Stimulated activated effector memory CD8-positive, alpha-beta T cell treated with anti-CD3 and anti-CD28 coated beads, Interleukin-12 subunit alpha, Interleukin-12 subunit beta, amount 100 ng/mL, for 72 hours (primary cell): ENCODE results near the gene INPP5A.
"Not testable (repeated sequence)": the region's sequence is repeated elsewhere in the genome, so short reads cannot be mapped to it uniquely, and the experiment has no call there.

Source experiments
- ATAC-seq: fragments of 150-1000 bp; cut with Tn5 transposase; 2 replicates; pipeline ENCODE4 v1.10.0; 2021
- DNase-seq, 2 donors: peaks; one replicate each; pipeline ENCODE4 v3.0.0; 2021 to 2022; ENCODE audit warnings: low spot score in 2 of 2
- H3K27ac Mint-ChIP-seq: one replicate; pipeline ENCODE4 v1.8.0; 2022; ENCODE audit warnings: mild to moderate bottlenecking, mixed read lengths
- H3K36me3 Mint-ChIP-seq: one replicate; pipeline ENCODE4 v1.8.0; 2022; ENCODE audit warnings: mild to moderate bottlenecking, mixed read lengths
- H3K4me1 Mint-ChIP-seq: one replicate; pipeline ENCODE4 v1.8.0; 2022; ENCODE audit warnings: mixed read lengths
- H3K4me3 Mint-ChIP-seq: one replicate; pipeline ENCODE4 v1.8.0; 2022; ENCODE audit warnings: mild to moderate bottlenecking, mixed read lengths
- H3K9me3 Mint-ChIP-seq: one replicate; pipeline ENCODE4 v1.8.0; 2022; ENCODE audit warnings: mixed read lengths

The INPP5A gene, protein sequence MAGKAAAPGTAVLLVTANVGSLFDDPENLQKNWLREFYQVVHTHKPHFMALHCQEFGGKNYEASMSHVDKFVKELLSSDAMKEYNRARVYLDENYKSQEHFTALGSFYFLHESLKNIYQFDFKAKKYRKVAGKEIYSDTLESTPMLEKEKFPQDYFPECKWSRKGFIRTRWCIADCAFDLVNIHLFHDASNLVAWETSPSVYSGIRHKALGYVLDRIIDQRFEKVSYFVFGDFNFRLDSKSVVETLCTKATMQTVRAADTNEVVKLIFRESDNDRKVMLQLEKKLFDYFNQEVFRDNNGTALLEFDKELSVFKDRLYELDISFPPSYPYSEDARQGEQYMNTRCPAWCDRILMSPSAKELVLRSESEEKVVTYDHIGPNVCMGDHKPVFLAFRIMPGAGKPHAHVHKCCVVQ

DNA sequence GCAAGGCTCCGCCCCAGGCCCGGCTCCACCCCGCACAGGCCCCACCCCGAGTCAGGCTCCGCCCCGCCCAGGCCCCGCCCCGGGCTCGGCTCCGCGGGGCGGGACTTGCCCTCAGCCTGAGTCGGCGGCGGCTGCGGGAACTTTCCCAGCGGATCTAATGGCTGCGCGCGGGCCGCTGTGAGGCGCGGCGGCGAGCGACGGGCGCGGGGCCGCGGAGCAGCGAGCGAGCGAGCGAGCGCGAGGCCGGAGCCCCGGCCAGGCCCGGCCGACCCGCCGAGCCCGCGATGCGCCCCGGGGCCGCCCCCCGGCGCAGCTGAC, at the start of gene INPP5A:
Gene INPP5A (plus strand): TSS at position 104 of the 318 bp plus-strand sequence. CDS start 310 bp downstream, outside the sequence.
- ATAC-seq = peak; percentile 84
- H3K4me1 Mint-ChIP-seq = peaks cover 47% of the 10 kb centered on the region
- H3K36me3 Mint-ChIP-seq = peaks cover 13% of the 10 kb centered on the region
- peak within 1 kb of the TSS; percentile 91 for H3K4me3 Mint-ChIP-seq
- no peak for DNase-seq
- peak within 1 kb of the TSS; percentile 88 for H3K27ac Mint-ChIP-seq
- H3K9me3 Mint-ChIP-seq = no peaks in the 10 kb centered on the region

DNA sequence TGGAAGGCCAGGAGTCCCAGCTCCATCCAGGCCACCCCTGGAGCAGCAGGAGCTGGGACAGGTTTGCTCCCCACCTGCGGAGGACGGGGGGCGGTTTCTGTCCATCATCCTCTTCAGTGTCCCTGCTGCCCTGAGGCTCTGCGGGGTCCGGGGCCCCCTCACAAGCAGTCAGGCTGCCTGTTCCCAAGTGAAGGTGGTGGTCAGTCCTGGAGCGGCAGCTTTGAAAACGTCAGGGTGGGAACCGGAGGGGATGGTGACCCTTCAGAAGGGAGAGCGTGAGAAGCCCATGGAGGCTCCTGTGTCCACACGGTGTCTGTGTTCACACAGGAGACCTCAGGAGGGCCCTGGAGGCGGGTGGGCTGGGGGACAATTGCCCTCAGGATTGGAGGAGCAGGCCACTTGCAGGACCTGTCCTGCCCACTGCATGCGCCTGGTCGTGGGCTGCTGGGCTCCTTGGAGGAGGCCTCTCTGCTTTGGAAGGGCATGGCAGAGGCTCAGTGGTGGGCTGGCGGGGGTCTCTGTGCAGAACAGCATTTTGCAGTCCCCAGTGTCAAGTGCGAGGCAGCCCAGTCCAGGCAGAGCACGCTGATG, 49.3 kb upstream of the INPP5A start:
- no peaks in the 10 kb centered on the region for H3K4me1 Mint-ChIP-seq
- ATAC-seq = no peak
- no peak overlapping the region for H3K27ac Mint-ChIP-seq
- no peak for DNase-seq
- no peaks in the 10 kb centered on the region for H3K9me3 Mint-ChIP-seq
- H3K36me3 Mint-ChIP-seq = no peaks in the 10 kb centered on the region
- no peak overlapping the region for H3K4me3 Mint-ChIP-seq

DNA sequence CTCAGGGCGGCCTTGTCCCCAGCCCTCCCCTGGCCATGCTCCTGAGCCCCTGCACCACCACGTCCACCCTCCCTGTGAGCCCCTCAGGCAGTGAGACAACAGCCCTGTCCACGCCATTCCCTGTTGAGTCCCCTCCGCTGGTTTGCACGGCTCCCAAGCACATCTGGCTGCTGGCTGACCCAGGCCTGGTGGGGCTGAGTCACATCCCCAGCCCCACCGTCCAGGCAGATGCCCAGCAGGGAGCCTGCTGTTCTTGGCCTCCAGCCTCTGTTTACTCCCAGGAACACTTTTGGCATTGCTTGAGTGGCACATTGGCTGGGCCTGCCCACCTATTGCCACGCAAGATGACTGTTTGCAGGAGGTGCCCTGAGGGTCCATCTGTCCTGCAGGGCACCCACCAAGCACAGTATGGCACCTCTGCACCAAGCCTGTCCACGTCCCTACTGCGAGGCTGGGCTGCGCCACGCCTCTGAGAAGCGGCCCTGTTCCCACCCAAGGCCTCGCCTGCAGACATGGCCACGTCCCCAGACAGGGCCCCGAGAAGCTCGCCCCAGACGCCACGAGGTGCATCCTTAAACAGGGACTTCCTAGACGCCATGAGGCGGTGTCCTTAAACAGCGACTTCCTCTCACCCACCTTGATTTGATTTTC, 48.4 kb upstream of the INPP5A start:
- no peak for ATAC-seq
- no peak for DNase-seq
- no peak overlapping the region for H3K27ac Mint-ChIP-seq
- H3K9me3 Mint-ChIP-seq = no peaks in the 10 kb centered on the region
- H3K4me3 Mint-ChIP-seq = no peak overlapping the region
- no peaks in the 10 kb centered on the region for H3K36me3 Mint-ChIP-seq
- H3K4me1 Mint-ChIP-seq = no peaks in the 10 kb centered on the region

DNA sequence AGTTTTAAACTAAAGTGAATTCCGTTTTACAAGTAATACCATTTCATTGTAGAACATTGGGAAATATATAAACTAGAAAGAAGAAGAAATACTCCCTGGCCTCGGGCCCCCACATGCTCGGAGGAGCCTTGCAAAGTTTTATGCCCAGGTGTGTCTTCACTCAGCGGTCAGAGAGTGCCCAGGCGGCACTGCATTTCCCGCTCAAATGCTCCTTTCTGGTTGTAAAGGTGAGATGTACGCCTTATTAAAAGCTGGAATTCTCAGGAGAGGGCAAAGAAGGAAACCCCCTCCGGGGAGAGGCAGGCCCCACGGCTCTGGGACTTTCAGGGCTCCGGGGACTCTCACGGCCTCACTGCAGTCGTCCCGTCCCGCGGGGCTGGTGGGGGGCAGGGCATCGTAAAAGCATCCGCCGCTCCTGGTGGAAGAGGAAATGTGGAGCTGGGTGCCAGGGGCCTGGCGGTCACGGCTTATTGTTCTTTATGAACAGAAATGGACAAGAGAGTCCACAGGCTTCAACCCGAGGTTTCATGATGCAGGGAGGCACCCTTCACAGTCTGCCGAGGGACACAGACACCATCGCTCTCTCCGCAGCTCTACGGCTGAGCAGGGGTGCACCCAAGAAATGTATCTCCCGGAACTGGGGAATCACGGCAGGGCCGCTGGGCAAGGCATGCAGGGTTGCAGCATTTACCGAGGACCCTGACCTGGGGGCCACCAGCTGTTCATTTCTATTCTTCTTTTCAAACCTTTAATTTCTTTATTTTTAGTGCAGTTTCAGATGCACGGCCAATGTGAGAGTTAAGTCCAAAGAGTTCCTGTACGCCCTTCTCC, 47.7 kb upstream of the INPP5A start:
- Mint-ChIP-seq H3K4me3 (no peak overlapping the region), H3K36me3 (no peaks in the 10 kb centered on the region), H3K9me3 (no peaks in the 10 kb centered on the region), H3K27ac (no peak overlapping the region), H3K4me1 (no peaks in the 10 kb centered on the region)
- ATAC-seq (no peak), DNase-seq (no peak)

DNA sequence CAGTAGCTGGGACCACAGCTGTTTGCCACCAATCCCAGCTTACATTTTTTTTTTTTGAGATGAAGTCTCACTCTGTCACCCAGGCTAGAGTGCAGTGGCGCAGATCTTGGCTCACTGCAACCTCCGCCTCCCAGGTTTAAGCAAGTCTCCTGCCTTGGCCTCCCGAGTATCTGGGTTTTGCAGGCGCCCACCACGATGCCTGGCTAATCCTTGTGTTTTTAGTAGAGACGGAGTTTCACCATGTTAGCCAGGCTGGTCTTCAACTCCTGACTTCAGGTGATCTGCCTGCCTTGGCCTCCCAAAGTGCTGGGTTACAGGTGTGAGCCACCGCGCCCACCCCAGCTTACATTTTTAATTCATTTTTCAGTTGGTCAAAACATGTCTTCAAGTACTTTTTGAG, 46.1 kb upstream of the INPP5A start:
- DNase-seq, ATAC-seq, H3K27ac Mint-ChIP-seq, H3K4me1 Mint-ChIP-seq, H3K4me3 Mint-ChIP-seq, H3K36me3 Mint-ChIP-seq, H3K9me3 Mint-ChIP-seq: not testable (repeated sequence)

DNA sequence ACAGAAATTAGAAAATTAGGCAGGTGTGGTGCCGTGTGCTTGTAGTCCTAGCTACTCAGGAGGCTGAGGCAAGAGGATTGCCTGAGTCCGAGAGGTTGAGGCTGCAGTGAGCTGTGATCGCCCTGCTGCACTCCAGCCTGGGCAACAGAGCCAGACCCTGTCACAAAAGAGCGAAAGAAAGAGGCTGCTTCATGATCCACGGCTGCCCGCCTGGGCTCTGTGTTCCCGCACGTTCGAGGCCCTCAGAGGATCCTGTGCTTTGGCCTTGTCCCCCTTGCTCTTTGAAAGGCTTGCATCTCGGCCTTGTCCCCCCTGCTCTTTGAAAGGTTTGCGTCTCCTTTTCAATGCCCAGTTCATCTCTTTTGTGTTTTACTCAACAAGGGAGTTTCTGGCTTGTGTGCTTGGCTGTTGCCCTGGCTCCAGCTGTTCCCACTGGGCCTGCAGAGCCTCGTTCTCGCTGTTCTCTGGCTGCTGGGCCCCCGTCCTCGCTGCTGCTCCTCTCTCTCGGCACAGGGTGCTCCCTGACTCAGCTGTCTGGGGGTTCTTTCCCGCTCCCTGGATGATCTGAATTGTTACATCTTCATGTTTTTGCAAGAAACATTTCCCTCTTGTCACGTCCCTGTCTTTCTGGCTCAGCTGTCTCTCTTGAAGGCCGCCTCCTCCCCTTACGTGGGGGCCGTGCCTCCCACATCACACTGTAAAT, 45.1 kb upstream of the INPP5A start:
- no peaks in the 10 kb centered on the region for H3K4me1 Mint-ChIP-seq
- H3K36me3 Mint-ChIP-seq = no peaks in the 10 kb centered on the region
- H3K4me3 Mint-ChIP-seq = no peak overlapping the region
- ATAC-seq = no peak
- no peak overlapping the region for H3K27ac Mint-ChIP-seq
- no peaks in the 10 kb centered on the region for H3K9me3 Mint-ChIP-seq
- DNase-seq = no peak

DNA sequence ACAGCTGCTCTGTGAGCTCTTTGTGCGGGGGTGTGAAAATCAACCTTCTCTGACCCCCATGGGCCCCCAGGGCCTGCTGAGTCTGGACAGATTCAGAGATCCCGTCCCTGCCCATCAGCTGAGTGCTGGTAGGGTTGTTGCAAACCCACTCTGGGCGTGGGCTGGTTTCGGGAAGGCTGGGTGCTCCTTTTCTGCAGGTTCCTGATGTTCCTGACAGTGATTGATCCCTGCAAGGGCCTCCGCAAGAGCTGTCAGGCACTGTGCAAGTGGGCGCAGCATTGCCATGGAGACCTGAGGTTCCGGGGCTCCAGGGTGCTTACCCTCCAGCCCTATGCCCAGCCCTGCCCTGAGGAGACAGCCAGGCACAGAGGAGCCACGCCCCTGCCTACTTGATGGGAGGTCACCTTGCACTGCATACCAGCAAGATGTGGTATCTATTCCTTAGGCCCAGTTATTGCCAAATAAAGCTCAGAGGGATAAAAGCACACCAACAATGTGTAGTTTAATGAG, 44.3 kb upstream of the INPP5A start:
- Mint-ChIP-seq H3K27ac (no peak overlapping the region), H3K9me3 (no peaks in the 10 kb centered on the region), H3K4me1 (no peaks in the 10 kb centered on the region), H3K4me3 (no peak overlapping the region), H3K36me3 (no peaks in the 10 kb centered on the region)
- DNase-seq = no peak
- no peak for ATAC-seq

DNA sequence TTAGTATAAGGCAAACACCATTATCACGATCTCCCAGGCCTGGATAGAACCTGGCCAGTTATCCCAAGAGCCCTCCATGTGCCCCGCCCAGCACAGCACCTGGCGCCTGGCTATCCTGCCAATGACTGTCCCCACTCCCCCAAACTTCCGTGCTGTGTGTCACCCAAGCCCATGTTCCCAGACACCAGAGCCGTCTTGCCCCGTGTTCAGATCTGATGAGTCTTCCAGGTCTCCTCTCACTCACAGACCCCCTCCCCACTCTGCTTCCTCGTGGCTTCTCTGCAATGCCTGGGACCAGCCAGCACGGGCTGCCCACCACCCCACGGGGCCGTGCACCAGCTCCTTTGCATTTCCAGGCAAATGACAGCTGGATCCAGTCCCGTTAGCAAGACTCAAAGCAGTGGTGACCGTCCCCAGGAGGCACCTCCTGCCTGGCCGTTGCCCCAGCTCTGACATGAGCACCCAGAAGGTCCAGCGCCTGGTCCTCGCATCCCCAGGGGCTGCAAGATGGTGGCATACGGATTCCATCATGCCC, 43.8 kb upstream of the INPP5A start:
- DNase-seq (no peak), ATAC-seq (no peak)
- H3K27ac Mint-ChIP-seq = no peak overlapping the region

DNA sequence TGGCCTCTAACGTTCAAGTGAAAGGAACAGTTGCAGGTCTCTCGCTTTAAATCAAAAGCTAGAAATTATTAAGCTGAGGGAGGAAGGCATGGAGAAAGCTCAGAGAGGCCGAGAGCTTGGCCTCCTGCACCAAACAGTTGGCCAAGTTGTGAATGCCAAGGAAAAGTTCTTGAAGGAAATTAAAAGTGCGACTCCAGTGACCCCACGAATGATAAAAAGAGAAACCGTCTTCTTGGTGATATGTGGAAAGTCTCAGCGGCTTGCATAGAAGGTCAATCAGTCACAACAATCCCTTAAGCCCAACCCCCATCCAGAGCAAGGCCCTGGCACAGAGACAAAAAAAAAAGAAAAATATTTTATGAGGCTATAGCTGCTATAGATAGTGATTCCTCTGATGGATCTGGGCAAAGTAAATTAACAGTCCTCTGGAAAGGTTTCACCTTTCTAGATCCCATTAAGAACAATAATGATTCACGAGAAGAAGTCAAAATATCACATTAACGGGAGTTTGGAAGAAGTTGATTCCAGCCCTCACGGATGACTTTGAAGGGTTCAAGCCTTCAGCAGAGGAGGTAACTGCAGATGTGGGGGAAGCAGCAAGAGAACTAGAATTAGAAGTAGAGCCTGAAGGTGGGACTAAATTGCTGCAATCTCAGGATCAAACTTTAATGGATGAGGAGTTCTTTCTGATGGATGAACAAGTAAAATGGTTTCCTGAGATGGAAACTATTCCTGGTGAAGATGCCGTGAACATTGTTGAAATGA, 42.5 kb upstream of the INPP5A start:
- H3K4me3 Mint-ChIP-seq = no peak overlapping the region
- H3K36me3 Mint-ChIP-seq = no peaks in the 10 kb centered on the region
- no peak overlapping the region for H3K27ac Mint-ChIP-seq
- H3K4me1 Mint-ChIP-seq = no peaks in the 10 kb centered on the region
- DNase-seq (no peak), ATAC-seq (no peak)
- no peaks in the 10 kb centered on the region for H3K9me3 Mint-ChIP-seq

More for the DNA sequence above, 43.8 kb upstream of the INPP5A start:
- H3K4me3 Mint-ChIP-seq = no peak overlapping the region
- H3K4me1 Mint-ChIP-seq = no peaks in the 10 kb centered on the region
- H3K36me3 Mint-ChIP-seq = no peaks in the 10 kb centered on the region
- no peaks in the 10 kb centered on the region for H3K9me3 Mint-ChIP-seq

DNA sequence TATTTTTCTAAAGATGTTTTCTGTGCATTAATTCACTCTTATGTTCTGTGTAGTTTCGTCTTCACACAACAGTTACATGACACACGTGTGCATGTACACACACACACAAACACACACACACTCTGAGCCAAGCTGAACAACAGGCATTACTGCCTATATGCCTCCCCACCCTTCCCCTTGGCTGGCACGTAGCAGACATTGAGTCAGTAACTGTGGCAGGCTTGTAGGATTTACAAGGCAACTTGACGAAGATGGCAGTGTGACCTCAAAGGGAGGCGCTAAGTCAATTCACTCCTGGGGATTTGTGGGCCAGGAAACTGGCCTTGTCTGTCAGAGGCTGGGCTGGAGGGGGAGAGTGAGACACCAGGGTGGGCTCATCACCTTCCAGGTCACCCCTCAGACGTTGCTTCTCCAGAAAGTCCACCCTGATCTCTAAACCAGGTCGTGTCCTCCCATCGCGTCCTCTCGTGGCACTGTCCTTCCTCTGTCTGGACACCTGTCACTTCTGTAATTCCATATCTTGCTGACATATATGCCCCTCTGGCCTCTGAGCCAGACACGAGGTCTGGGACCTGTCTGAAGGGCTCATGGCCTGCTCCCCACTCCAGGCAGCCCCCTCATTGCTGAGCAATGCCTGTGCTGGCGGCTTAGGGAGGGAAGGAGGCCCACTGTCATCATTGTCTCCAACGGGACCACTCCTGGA, 41.1 kb upstream of the INPP5A start:
- no peaks in the 10 kb centered on the region for H3K9me3 Mint-ChIP-seq
- H3K4me3 Mint-ChIP-seq = no peak overlapping the region
- DNase-seq (no peak), ATAC-seq (no peak)
- no peak overlapping the region for H3K27ac Mint-ChIP-seq
- H3K36me3 Mint-ChIP-seq = no peaks in the 10 kb centered on the region
- H3K4me1 Mint-ChIP-seq = no peaks in the 10 kb centered on the region

DNA sequence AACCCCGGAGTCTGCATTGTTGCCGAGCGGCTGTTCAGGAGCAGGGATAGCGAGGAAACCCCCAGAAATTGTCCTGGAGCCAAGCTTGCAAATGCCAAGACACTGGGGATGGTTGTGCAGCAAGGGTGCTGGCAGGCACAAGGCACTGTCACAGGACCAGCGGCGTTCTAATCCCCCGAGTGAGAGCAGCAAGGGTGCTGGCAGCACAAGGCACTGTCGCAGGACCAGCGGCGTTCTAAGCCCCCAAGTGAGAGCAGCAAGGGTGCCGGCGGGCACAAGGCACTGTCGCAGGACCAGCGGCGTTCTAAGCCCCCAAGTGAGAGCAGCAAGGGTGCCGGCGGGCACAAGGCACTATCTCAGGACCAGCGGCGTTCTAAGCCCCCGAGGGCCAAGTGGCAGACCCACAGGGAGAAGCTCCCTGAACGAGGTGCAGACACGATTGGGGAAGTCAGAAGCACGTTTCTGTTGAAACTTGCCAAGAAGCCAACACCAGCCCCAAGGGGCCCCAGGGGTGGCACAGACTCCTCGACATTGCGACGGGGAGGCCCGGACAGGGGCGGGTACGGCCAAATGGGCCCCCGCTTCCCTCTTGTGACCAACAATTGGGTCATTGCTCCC, 40.4 kb upstream of the INPP5A start:
- no peak for DNase-seq
- H3K9me3 Mint-ChIP-seq = no peaks in the 10 kb centered on the region
- H3K4me3 Mint-ChIP-seq = no peak overlapping the region
- no peak for ATAC-seq
- H3K4me1 Mint-ChIP-seq = no peaks in the 10 kb centered on the region
- no peak overlapping the region for H3K27ac Mint-ChIP-seq
- H3K36me3 Mint-ChIP-seq = no peaks in the 10 kb centered on the region

DNA sequence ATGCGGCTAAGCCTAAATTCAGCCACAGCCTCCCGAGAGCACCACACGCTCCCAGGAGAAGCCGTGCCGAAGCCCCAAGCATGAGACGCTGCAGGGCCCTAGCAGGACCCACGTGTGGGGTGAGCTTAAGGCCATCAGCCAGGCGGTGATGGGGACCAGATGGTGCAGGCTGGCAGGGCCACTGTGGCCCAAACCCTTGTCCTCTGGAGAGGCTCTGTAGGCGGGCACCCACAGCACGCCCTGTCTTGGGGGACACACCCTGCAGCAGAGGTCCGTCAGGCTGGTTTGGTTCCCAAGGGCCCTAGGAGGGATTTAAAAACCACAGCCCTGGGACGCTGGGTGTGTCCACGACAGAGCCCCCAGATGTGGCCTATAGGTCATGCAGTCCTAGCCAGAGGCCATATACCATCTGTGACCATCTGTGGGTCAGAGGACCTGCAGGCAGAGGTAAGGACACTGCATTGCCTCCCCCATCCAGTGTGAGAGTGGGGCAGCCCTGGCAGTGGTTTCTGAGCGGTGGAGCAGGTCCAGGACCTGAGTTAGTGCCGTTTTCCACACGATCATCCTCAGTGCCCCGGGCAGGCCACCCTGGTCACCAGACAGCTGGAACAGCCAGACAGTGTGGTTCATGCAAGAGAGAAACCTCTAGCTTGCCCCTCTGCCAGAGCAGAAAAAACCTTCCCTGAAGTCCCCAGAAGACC, 39.6 kb upstream of the INPP5A start:
- no peaks in the 10 kb centered on the region for H3K9me3 Mint-ChIP-seq
- DNase-seq = no peak
- ATAC-seq = no peak
- H3K36me3 Mint-ChIP-seq = no peaks in the 10 kb centered on the region
- H3K4me1 Mint-ChIP-seq = no peaks in the 10 kb centered on the region
- H3K27ac Mint-ChIP-seq = no peak overlapping the region
- H3K4me3 Mint-ChIP-seq = no peak overlapping the region
